GM21529 (cell line): ENCODE results near the gene C5orf58.
"Not testable (repeated sequence)": the region's sequence is repeated elsewhere in the genome, so short reads cannot be mapped to it uniquely, and the experiment has no call there.

Experiments
- ATAC-seq: cut with Tn5 transposase; IDR thresholded peaks from one replicate; pipeline ENCODE4 v1.9.1; 2021; ENCODE audit not compliant: unreplicated experiment

C5orf58 gene

GRCh38 chr5:170223360-170223759 is 9.4 kb upstream of the C5orf58 start:
- no peak for ATAC-seq

GRCh38 chr5:170223906-170224305 is 8.9 kb upstream of the C5orf58 start:
- ATAC-seq, result no peak

GRCh38 chr5:170225326-170226128 is 7.3 kb upstream of the C5orf58 start:
- no peak for ATAC-seq

GRCh38 chr5:170226129-170226615 is 6.6 kb upstream of the C5orf58 start:
- no peak for ATAC-seq

GRCh38 chr5:170226661-170227060 is 6.1 kb upstream of the C5orf58 start:
- ATAC-seq, result no peak

- no peak for ATAC-seq
These were observed 3.9 kb upstream of the C5orf58 start for GRCh38 chr5:170228762-170229435.

- no peak for ATAC-seq
These were observed 640 bp downstream of the C5orf58 start for GRCh38 chr5:170233358-170233892.

- no peak for ATAC-seq
These were observed 3.4 kb downstream of the C5orf58 start for GRCh38 chr5:170235876-170236864.

- ATAC-seq, result no peak
These were observed 5.8 kb downstream of the C5orf58 start for GRCh38 chr5:170238456-170239196.

- not testable (repeated sequence) for ATAC-seq
These were observed 12.7 kb downstream of the C5orf58 start for GRCh38 chr5:170245436-170245835.

GRCh38 chr5:170246126-170246870 is 13.5 kb downstream of the C5orf58 start:
- no peak for ATAC-seq

GRCh38 chr5:170247363-170247762 is 14.6 kb downstream of the C5orf58 start:
- ATAC-seq, result no peak

GRCh38 chr5:170248172-170248930 is 15.6 kb downstream of the C5orf58 start:
- ATAC-seq, result no peak

GRCh38 chr5:170248931-170249227 is 16.1 kb downstream of the C5orf58 start:
- not testable (repeated sequence) for ATAC-seq

GRCh38 chr5:170249355-170249754 is 16.6 kb downstream of the C5orf58 start:
- ATAC-seq, result no peak

GRCh38 chr5:170250810-170251317 is 18.1 kb downstream of the C5orf58 start:
- ATAC-seq, result no peak

GRCh38 chr5:170251462-170251861 is 18.7 kb downstream of the C5orf58 start:
- ATAC-seq, result no peak

- ATAC-seq, result no peak
These were observed 19.3 kb downstream of the C5orf58 start for GRCh38 chr5:170252109-170252508.
